22Rv1 (cell line): ENCODE results near the gene KRTAP2-3.

ENCODE experiments used
- CTCF ChIP-seq: fragments of 450-650 bp; IDR thresholded peaks from 2 replicates; pipeline ENCODE4 v1.5.1; 2017; ENCODE audit warnings: mild to moderate bottlenecking
- ZFX ChIP-seq: fragments of 450-650 bp; IDR thresholded peaks from 2 replicates; pipeline ENCODE4 v1.6.1; 2017; ENCODE audit warnings: antibody characterized with exemption, borderline replicate concordance

- no peak for TF ChIP-seq CTCF
- TF ChIP-seq ZFX: no peak
Measured at GRCh38 chr17:41012326-41013120, 47.4 kb downstream of the KRTAP2-3 start.
